H1 (cell line): Measurements from ENCODE around the gene TMEM147. TPM values are rescaled to one million over a fixed set of nuclear protein-coding genes. Genes with fewer than 3 reads are reported as not detected.

Experiments
- CTCF ChIA-PET: fragments of 300-600 bp; sonication (Branson Sonifier 250); formaldehyde crosslinking; loops from one replicate; lab custom pipeline; 2021; ENCODE audit not compliant: partially characterized antibody; lab: Charles Lee
- POLR2A ChIA-PET: fragments of 300-600 bp; sonication (Branson Sonifier 250); formaldehyde crosslinking; loops from one replicate; lab custom pipeline; 2021; ENCODE audit warnings: inconsistent platforms; ENCODE audit not compliant: partially characterized antibody; lab: Charles Lee
- DNase-seq, 2 experiments: peaks; one replicate each; pipeline versions ENCODE4 v3.0.0 to v3.0.0-alpha.2; 2010 to 2022; ENCODE audit warnings: low spot score in 2 of 2, low read depth in 1 of 2, mixed read lengths in 1 of 2
- FAIRE-seq: peaks from 2 replicates; lab custom pipeline; 2011; peaks lifted over from hg19 to GRCh38; lab: Jason Lieb, UNC
- H2AFZ ChIP-seq: 2 replicates; pipeline ENCODE4 v1.8.1; 2012; ENCODE audit warnings: low read length, inconsistent platforms
- H2AK5ac ChIP-seq: 2 replicates; pipeline ENCODE4 v1.6.1; 2013; ENCODE audit warnings: low read depth, low read length
- H2BK120ac ChIP-seq: replicated peaks from 2 replicates; pipeline ENCODE3; 2013; ENCODE audit warnings: low read depth, low read length, inconsistent platforms
- H2BK12ac ChIP-seq: 2 replicates; pipeline ENCODE4 v1.6.1; 2013; ENCODE audit warnings: low read depth, low read length
- H2BK15ac ChIP-seq: 2 replicates; pipeline ENCODE4 v1.6.1; 2013; ENCODE audit warnings: low read length
- H2BK20ac ChIP-seq: 2 replicates; pipeline ENCODE4 v1.6.1; 2013; ENCODE audit warnings: low read length
- H2BK5ac ChIP-seq: 2 replicates; pipeline ENCODE4 v1.6.1; 2013; ENCODE audit warnings: low read depth, low read length
- H3K14ac ChIP-seq: 2 replicates; pipeline ENCODE4 v1.6.1; 2013; ENCODE audit warnings: inconsistent platforms; ENCODE audit not compliant: insufficient read length
- H3K18ac ChIP-seq: 2 replicates; pipeline ENCODE4 v1.6.1; 2013; ENCODE audit warnings: low read length; ENCODE audit errors: extremely low read depth
- H3K23ac ChIP-seq: 2 replicates; pipeline ENCODE4 v1.6.1; 2013; ENCODE audit warnings: inconsistent platforms; ENCODE audit not compliant: insufficient read length
- H3K23me2 ChIP-seq: 2 replicates; pipeline ENCODE4 v1.6.1; 2013; ENCODE audit warnings: low read depth, low read length
- H3K27ac ChIP-seq: 2 replicates; pipeline ENCODE4 v1.6.1; 2011; ENCODE audit warnings: low read depth, low read length, inconsistent platforms
- H3K27me3 ChIP-seq, 4 experiments: replicated peaks in 1 of 4; 1 replicate in 1 of 4; 2 replicates in 3 of 4; pipeline versions ENCODE4 v1.6.1 to v1.8.1; 2011 to 2013; ENCODE audit warnings: low read length in 3 of 4, mild to moderate bottlenecking in 3 of 4, inconsistent platforms in 2 of 4, mixed read lengths in 2 of 4, moderate library complexity in 1 of 4; ENCODE audit not compliant: control insufficient read depth in 3 of 4, insufficient read depth in 3 of 4; ENCODE audit errors: extremely low read depth in 1 of 4
- H3K36me3 ChIP-seq, 4 experiments: 2 replicates each; pipeline versions ENCODE4 v1.6.1 to v1.8.1; 2011 to 2013; ENCODE audit warnings: mild to moderate bottlenecking in 4 of 4, low read length in 3 of 4, moderate library complexity in 2 of 4, control low read depth in 1 of 4, inconsistent platforms in 1 of 4; ENCODE audit not compliant: insufficient read depth in 4 of 4, control insufficient read depth in 2 of 4
- H3K4ac ChIP-seq: replicated peaks from 2 replicates; pipeline ENCODE3; 2013; ENCODE audit warnings: low read length, low read depth, mixed read lengths, inconsistent platforms; ENCODE audit not compliant: insufficient read length
- H3K4me1 ChIP-seq, 4 experiments: replicated peaks in 1 of 4; 1 replicate in 1 of 4; 2 replicates in 3 of 4; pipeline versions ENCODE4 v1.6.1 to v1.8.1; 2011 to 2013; ENCODE audit warnings: low read length in 3 of 4, inconsistent platforms in 2 of 4, mixed read lengths in 1 of 4; ENCODE audit not compliant: insufficient read depth in 4 of 4, control insufficient read depth in 3 of 4
- H3K4me2 ChIP-seq, 2 experiments: 2 replicates each; pipeline versions ENCODE4 v1.6.1 to v1.8.1; 2011 to 2013; ENCODE audit warnings: low read depth in 2 of 2, low read length in 2 of 2, control low read depth in 1 of 2, inconsistent platforms in 1 of 2, mild to moderate bottlenecking in 1 of 2; ENCODE audit not compliant: insufficient read depth in 1 of 2
- H3K4me3 ChIP-seq, 4 experiments: fragments of 200-600, 300-600 bp in 1 of 4; sonication (generic), shearing (Covaris generic), sonication (Bioruptor Twin) in 1 of 4; 2 replicates each; pipeline versions ENCODE4 v1.5.1 to v1.8.1; 2011 to 2016; ENCODE audit warnings: low read length in 4 of 4, low read depth in 3 of 4, control low read depth in 2 of 4, inconsistent platforms in 2 of 4, mild to moderate bottlenecking in 2 of 4, mixed read lengths in 1 of 4, moderate library complexity in 1 of 4; ENCODE audit not compliant: insufficient read depth in 2 of 4; ENCODE audit errors: extremely low read depth in 1 of 4
- H3K56ac ChIP-seq: replicated peaks from 2 replicates; pipeline ENCODE3; 2013; ENCODE audit warnings: low read depth, mild to moderate bottlenecking, mixed read lengths, low read length, inconsistent platforms; ENCODE audit not compliant: insufficient read length
- H3K79me1 ChIP-seq: 2 replicates; pipeline ENCODE4 v1.6.1; 2013; ENCODE audit warnings: low read depth, low read length, control low read depth
- H3K79me2 ChIP-seq, 2 experiments: 2 replicates each; pipeline versions ENCODE4 v1.6.1 to v1.8.1; 2012 to 2013; ENCODE audit warnings: low read length in 2 of 2, mild to moderate bottlenecking in 2 of 2, inconsistent platforms in 1 of 2; ENCODE audit not compliant: insufficient read depth in 2 of 2, control insufficient read depth in 1 of 2
- H3K9ac ChIP-seq, 4 experiments: replicated peaks in 1 of 4; 1 replicate in 1 of 4; 2 replicates in 3 of 4; pipeline versions ENCODE4 v1.6.1 to v1.8.1; 2011 to 2013; ENCODE audit warnings: low read depth in 3 of 4, low read length in 3 of 4, control low read depth in 2 of 4, mild to moderate bottlenecking in 2 of 4, moderate library complexity in 2 of 4, inconsistent platforms in 1 of 4; ENCODE audit errors: extremely low read depth in 1 of 4
- H3K9me3 ChIP-seq, 2 experiments: 2 replicates each; pipeline versions ENCODE4 v1.6.1 to v1.8.1; 2012 to 2013; ENCODE audit warnings: mild to moderate bottlenecking in 2 of 2, moderate library complexity in 2 of 2, control low read depth in 1 of 2, inconsistent platforms in 1 of 2, low read depth in 1 of 2, low read length in 1 of 2, mixed read lengths in 1 of 2; ENCODE audit not compliant: insufficient read depth in 2 of 2
- H4K20me1 ChIP-seq, 2 experiments: replicated peaks in 1 of 2; 2 replicates each; pipeline versions ENCODE3 to v1.8.1; 2011 to 2013; ENCODE audit warnings: inconsistent platforms in 2 of 2, low read length in 2 of 2, mild to moderate bottlenecking in 1 of 2; ENCODE audit not compliant: insufficient read depth in 2 of 2, control insufficient read depth in 1 of 2
- H4K5ac ChIP-seq: 2 replicates; pipeline ENCODE4 v1.6.1; 2013; ENCODE audit warnings: low read length, low read depth, mixed read lengths, inconsistent platforms; ENCODE audit not compliant: insufficient read length
- H4K8ac ChIP-seq: 2 replicates; pipeline ENCODE4 v1.8.0; 2013; ENCODE audit warnings: mild to moderate bottlenecking, moderate library complexity, low read length, inconsistent platforms; ENCODE audit not compliant: insufficient read depth; ENCODE audit errors: extremely low read depth
- H4K91ac ChIP-seq: replicated peaks from 2 replicates; pipeline ENCODE3; 2013; ENCODE audit warnings: low read length, mixed read lengths, inconsistent platforms; ENCODE audit not compliant: insufficient read length
- ATF3 ChIP-seq: IDR thresholded peaks from 2 replicates; pipeline ENCODE4 v1.6.1; 2011; ENCODE audit warnings: low read depth, mild to moderate bottlenecking, low read length; ENCODE audit not compliant: insufficient read depth
- EZH2 ChIP-seq: fragments of 200-600 bp; sonication (generic); IDR thresholded peaks from 2 replicates; pipeline ENCODE4 v1.7.1; 2012; ENCODE audit warnings: low read depth, mild to moderate bottlenecking, moderate library complexity, low read length, inconsistent platforms; ENCODE audit not compliant: severe bottlenecking
- JUN ChIP-seq: IDR thresholded peaks from 2 replicates; pipeline ENCODE4 v1.6.1; 2011; ENCODE audit warnings: low read depth, mild to moderate bottlenecking, improper control_type of control experiment, low read length
- KDM4A ChIP-seq: IDR thresholded peaks from one replicate; pipeline ENCODE4 v1.7.1; 2012; ENCODE audit warnings: low read depth, mild to moderate bottlenecking, moderate library complexity, low read length, inconsistent platforms; ENCODE audit not compliant: severe bottlenecking
- MAFK ChIP-seq: IDR thresholded peaks from 2 replicates; pipeline ENCODE4 v1.6.1; 2012; ENCODE audit warnings: low read depth, mild to moderate bottlenecking, improper control_type of control experiment, low read length
- PHF8 ChIP-seq: fragments of 200-600 bp; sonication (generic); conservative IDR thresholded peaks from 2 replicates; pipeline ENCODE4 v1.7.1; 2012; ENCODE audit warnings: low read depth, mild to moderate bottlenecking, inconsistent platforms, low read length, moderate library complexity
- YY1 ChIP-seq: IDR thresholded peaks from 2 replicates; pipeline ENCODE4 v1.6.1; 2011; ENCODE audit warnings: low read depth, mild to moderate bottlenecking, low read length
- ZNF274 ChIP-seq: IDR thresholded peaks from 2 replicates; pipeline ENCODE4 v1.7.0; 2012; ENCODE audit warnings: low read length, borderline replicate concordance; ENCODE audit errors: extremely low read depth
- WGBS, 2 experiments: shearing (Covaris generic) in 1 of 2; methylation state at CpG; one replicate each; pipeline versions ENCODE4 v1.1.6 to v1.1.7; 2013 to 2015; ENCODE audit warnings: low lambda C conversion rate in 2 of 2, mixed read lengths in 2 of 2, inconsistent platforms in 1 of 2, low coverage in 1 of 2, missing lambda C conversion rate in 1 of 2; ENCODE audit not compliant: insufficient replicate concordance in 2 of 2, insufficient coverage in 1 of 2, insufficient read length in 1 of 2; ENCODE audit errors: extremely low coverage in 1 of 2, missing lambda C conversion rate in 1 of 2; 5-methylcytosine and 5-hydroxymethylcytosine counted together
- polyA plus RNA-seq, 7 experiments: library from polyadenylated mRNA; depleted of rRNA in 3 of 7; stranded (reverse) in 5 of 7; unstranded in 2 of 7; fragments of >200 nt in 5 of 7; fragments of 200-250 nt in 2 of 7; gene quantifications; 1 replicate in 5 of 7; 2 replicates in 1 of 7; 4 replicates in 1 of 7; pipeline versions ENCODE4 v1.2.1 to v1.2.3, GENCODE V29; 2011 to 2013; ENCODE audit warnings: missing spikeins in 2 of 7, mixed read lengths in 2 of 7
- total RNA-seq: library from RNA; stranded (reverse); fragmentation: NEBNext Ultra II Directional; extraction: Animal tissue kit (Norgen Biotek cat#: 25700); gene quantifications from 2 replicates; pipeline ENCODE4 v1.2.1, GENCODE V29; 2021
- TF ChIP-seq, protein P1 (sequence below), 3 experiments: IDR thresholded peaks; 1 replicate in 2 of 3; 2 replicates in 1 of 3; pipeline versions ENCODE4 v1.5.1 to v1.6.1; 2011; ENCODE audit warnings: low read length in 3 of 3, mild to moderate bottlenecking in 3 of 3, inconsistent platforms in 2 of 3, low read depth in 1 of 3, moderate library complexity in 1 of 3; ENCODE audit not compliant: insufficient read depth in 1 of 3; ENCODE audit errors: control extremely low read depth in 1 of 3

The TMEM147 gene
- total and polyA plus RNA-seq, 2 of the 8 experiments (the other 6 are each of a cell fraction or from before 2014, with no cell fraction given), result 159 to 418 TPM

GRCh38 chr19:35531291-35531690 lies 14.1 kb upstream of the TMEM147 start:
- POLR2A ChIA-PET, result interaction anchor here (0.8 to 1.8 kb wide), 6 partner anchors 14 to 91 kb away, joined by 3 to 9 read pairs (median 4); no protein-coding TSS in a partner anchor
- no peak overlapping the region for H2AFZ ChIP-seq
- H3K4ac ChIP-seq, result no peak overlapping the region
- H3K36me3 ChIP-seq, result no peaks in the 10 kb centered on the region
- no peak overlapping the region; a peak in 1 of 7 replicates for H3K9ac ChIP-seq
- H3K18ac ChIP-seq, result no peak overlapping the region
- H2BK12ac ChIP-seq, result no peak overlapping the region; the same call in 1 of the 2 replicates
- H4K20me1 ChIP-seq, result no peaks in the 10 kb centered on the region
- H3K27me3 ChIP-seq, result peaks cover 0 to 17% (median 14%) of the 10 kb centered on the region in 4 experiments; a peak in 6 of 7 replicates
- no peak overlapping the region for H3K14ac ChIP-seq
- H2BK15ac ChIP-seq, result no peak overlapping the region
- H3K23me2 ChIP-seq, result peaks cover 4% of the 10 kb centered on the region; the same call in 1 of the 2 replicates
- H3K4me2 ChIP-seq, result no peak overlapping the region
- CTCF ChIA-PET, result interaction anchor here (1.0 to 1.8 kb wide), 4 partner anchors 10 to 25 kb away, joined by 3 to 7 read pairs (median 4); no protein-coding TSS in a partner anchor
- H3K56ac ChIP-seq, result no peak overlapping the region
- no peak overlapping the region for H4K8ac ChIP-seq
- no peak overlapping the region for H3K27ac ChIP-seq
- no peak overlapping the region for H4K5ac ChIP-seq
- H2BK120ac ChIP-seq, result no peak overlapping the region
- H2BK5ac ChIP-seq, result no peak overlapping the region
- FAIRE-seq (no peak), DNase-seq (no peak)
- H3K4me1 ChIP-seq, result peaks cover 0 to 14% (median 5%) of the 10 kb centered on the region in 4 experiments; a peak in 5 of 7 replicates
- H4K91ac ChIP-seq, result no peak overlapping the region
- no peak overlapping the region for H3K4me3 ChIP-seq
- no peaks in the 10 kb centered on the region; the same call in 1 of the 2 replicates for H3K79me1 ChIP-seq
- WGBS, 2 experiments, result 73% methylated on average over 6 of the region's 6 CpGs; no CpG with 5 or more reads in 1 of the 2 experiments
- H3K23ac ChIP-seq, result no peak overlapping the region
- no peaks in the 10 kb centered on the region for H3K79me2 ChIP-seq
- no peak overlapping the region for H2AK5ac ChIP-seq
- TF ChIP-seq ATF3 (no peak), YY1 (no peak), EZH2 (no peak), PHF8 (no peak), ZNF274 (no peak), MAFK (no peak), KDM4A (no peak), JUN (no peak)
- TF ChIP-seq, protein P1, sequence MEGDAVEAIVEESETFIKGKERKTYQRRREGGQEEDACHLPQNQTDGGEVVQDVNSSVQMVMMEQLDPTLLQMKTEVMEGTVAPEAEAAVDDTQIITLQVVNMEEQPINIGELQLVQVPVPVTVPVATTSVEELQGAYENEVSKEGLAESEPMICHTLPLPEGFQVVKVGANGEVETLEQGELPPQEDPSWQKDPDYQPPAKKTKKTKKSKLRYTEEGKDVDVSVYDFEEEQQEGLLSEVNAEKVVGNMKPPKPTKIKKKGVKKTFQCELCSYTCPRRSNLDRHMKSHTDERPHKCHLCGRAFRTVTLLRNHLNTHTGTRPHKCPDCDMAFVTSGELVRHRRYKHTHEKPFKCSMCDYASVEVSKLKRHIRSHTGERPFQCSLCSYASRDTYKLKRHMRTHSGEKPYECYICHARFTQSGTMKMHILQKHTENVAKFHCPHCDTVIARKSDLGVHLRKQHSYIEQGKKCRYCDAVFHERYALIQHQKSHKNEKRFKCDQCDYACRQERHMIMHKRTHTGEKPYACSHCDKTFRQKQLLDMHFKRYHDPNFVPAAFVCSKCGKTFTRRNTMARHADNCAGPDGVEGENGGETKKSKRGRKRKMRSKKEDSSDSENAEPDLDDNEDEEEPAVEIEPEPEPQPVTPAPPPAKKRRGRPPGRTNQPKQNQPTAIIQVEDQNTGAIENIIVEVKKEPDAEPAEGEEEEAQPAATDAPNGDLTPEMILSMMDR (IDR thresholded peaks at IDR 0.05; ENCODE audit: control extremely low read depth in 1 of 3, insufficient read depth in 1 of 3, low read depth in 1 of 3, low read length in 3 of 3), result no peak
- H3K9me3 ChIP-seq, result no peaks in the 10 kb centered on the region
- H2BK20ac ChIP-seq, result no peak overlapping the region
